GM18499 (cell line): ENCODE measurements around the gene LTB4R2.

Experiments used
- ATAC-seq: cut with Tn5 transposase; IDR thresholded peaks from one replicate; pipeline ENCODE4 v1.9.1; 2021; ENCODE audit warnings: moderate number of reproducible peaks; ENCODE audit not compliant: insufficient read depth, unreplicated experiment

Gene LTB4R2

GRCh38 chr14:24309538-24310264 is at the start of gene LTB4R2:
Gene LTB4R2 (plus strand): TSS chr14:24310140. CDS start chr14:24310665, 525 bp downstream.
- no peak for ATAC-seq

GRCh38 chr14:24260780-24261157 is 49.2 kb upstream of the LTB4R2 start:
- no peak for ATAC-seq

GRCh38 chr14:24261256-24261968 is 48.5 kb upstream of the LTB4R2 start:
- no peak for ATAC-seq

- no peak for ATAC-seq
Observed at GRCh38 chr14:24261969-24262327, 48.0 kb upstream of the LTB4R2 start.

GRCh38 chr14:24262821-24263733 is 46.9 kb upstream of the LTB4R2 start, which contains the start of gene TGM1:
Gene TGM1 (minus strand): TSS chr14:24263177. CDS start chr14:24262352, 825 bp downstream.
- ATAC-seq = no peak

GRCh38 chr14:24263848-24264247 is 46.1 kb upstream of the LTB4R2 start:
- no peak for ATAC-seq

- no peak for ATAC-seq
Observed at GRCh38 chr14:24264298-24264697, 45.6 kb upstream of the LTB4R2 start.

- ATAC-seq = no peak
Observed at GRCh38 chr14:24266344-24267244, 43.3 kb upstream of the LTB4R2 start.

GRCh38 chr14:24267516-24267915 is 42.4 kb upstream of the LTB4R2 start:
- no peak for ATAC-seq

- ATAC-seq = no peak
Observed at GRCh38 chr14:24268225-24268624, 41.7 kb upstream of the LTB4R2 start.

GRCh38 chr14:24269368-24269767 is 40.6 kb upstream of the LTB4R2 start:
- ATAC-seq = no peak

- no peak for ATAC-seq
Observed at GRCh38 chr14:24269910-24270536, 39.9 kb upstream of the LTB4R2 start.

GRCh38 chr14:24270537-24271133 is 39.3 kb upstream of the LTB4R2 start:
- no peak for ATAC-seq

- peak; percentile 47 for ATAC-seq
Observed at GRCh38 chr14:24271134-24271833, 38.7 kb upstream of the LTB4R2 start, which contains the start of gene RABGGTA. Gene RABGGTA (minus strand): TSS chr14:24271597. CDS start chr14:24271115, 482 bp downstream.

- no peak for ATAC-seq
Observed at GRCh38 chr14:24271834-24272263, 38.1 kb upstream of the LTB4R2 start.

- no peak for ATAC-seq
Observed at GRCh38 chr14:24272467-24272866, 37.5 kb upstream of the LTB4R2 start.

- ATAC-seq = no peak
Observed at GRCh38 chr14:24273422-24273998, 36.4 kb upstream of the LTB4R2 start.

- ATAC-seq = peak; percentile 53
Observed at GRCh38 chr14:24274101-24274543, 35.8 kb upstream of the LTB4R2 start.
